OCI-LY7 (cell line): ENCODE data around the gene HIP1. TPM values are rescaled to one million over a fixed set of nuclear protein-coding genes. Genes with fewer than 3 reads are reported as not detected.

Source experiments
- BruUV-seq: library from RNA; stranded (reverse); fragments of 400-500 nt; replicated peaks from 2 replicates; lab custom pipeline; 2021; lab: Mats Ljungman, UMichigan
- CTCF ChIA-PET: fragments of 300-600 bp; sonication (Branson Sonifier 250); formaldehyde crosslinking; loops from one replicate; lab custom pipeline; 2022; ENCODE audit warnings: antibody characterized with exemption; ENCODE audit not compliant: unreplicated experiment; lab: Charles Lee
- POLR2A ChIA-PET: fragments of 300-600 bp; sonication (Branson Sonifier 250); formaldehyde crosslinking; loops from one replicate; lab custom pipeline; 2022; ENCODE audit warnings: antibody characterized with exemption; lab: Charles Lee
- DNase-seq: peaks from one replicate; pipeline ENCODE4 v3.0.0-alpha.2; 2015; ENCODE audit warnings: low spot score
- H2AFZ ChIP-seq: fragments of 200-600 bp; sonication (generic), shearing (Covaris generic); 2 replicates; pipeline ENCODE4 v1.6.1; 2014; ENCODE audit warnings: mild to moderate bottlenecking, antibody characterized with exemption, low read length, moderate library complexity
- H3K27ac ChIP-seq: fragments of 200-600 bp; sonication (generic); 2 replicates; pipeline ENCODE4 v1.5.1; 2014; ENCODE audit warnings: mixed run types, low read depth, mild to moderate bottlenecking, moderate library complexity, low read length, inconsistent platforms; ENCODE audit not compliant: poor library complexity, severe bottlenecking
- H3K36me3 ChIP-seq: fragments of 200-600 bp; sonication (generic); 2 replicates; pipeline ENCODE4 v1.6.1; 2014; ENCODE audit warnings: mild to moderate bottlenecking, antibody characterized with exemption, low read length, moderate library complexity, mixed read lengths; ENCODE audit not compliant: insufficient read depth
- H3K4me1 ChIP-seq: fragments of 200-600 bp; sonication (generic); 2 replicates; pipeline ENCODE4 v1.5.1; 2014; ENCODE audit warnings: mild to moderate bottlenecking, low read length; ENCODE audit not compliant: insufficient read depth, poor library complexity, severe bottlenecking
- H3K4me2 ChIP-seq: fragments of 200-600 bp; sonication (generic); 2 replicates; pipeline ENCODE4 v1.6.1; 2014; ENCODE audit warnings: mild to moderate bottlenecking, low read length
- H3K4me3 ChIP-seq: fragments of 200-600 bp; sonication (generic); 2 replicates; pipeline ENCODE4 v1.5.1; 2014; ENCODE audit warnings: mild to moderate bottlenecking, low read depth, low read length; ENCODE audit not compliant: poor library complexity, severe bottlenecking
- H3K79me2 ChIP-seq: fragments of 200-600 bp; sonication (generic); 2 replicates; pipeline ENCODE4 v1.6.1; 2016; ENCODE audit warnings: low read depth, mild to moderate bottlenecking, low read length, moderate library complexity, mixed read lengths; ENCODE audit not compliant: insufficient read depth
- H3K9me2 ChIP-seq: fragments of 200-600 bp; sonication (generic); 2 replicates; pipeline ENCODE4 v1.6.1; 2016; ENCODE audit warnings: mild to moderate bottlenecking, low read length, mixed read lengths; ENCODE audit not compliant: insufficient read depth
- H3K9me3 ChIP-seq: fragments of 200-600 bp; sonication (generic); 2 replicates; pipeline ENCODE4 v1.6.1; 2014; ENCODE audit warnings: mild to moderate bottlenecking, mixed run types, low read length, mixed read lengths
- H4K20me1 ChIP-seq: fragments of 200-600 bp; sonication (generic); 2 replicates; pipeline ENCODE4 v1.6.1; 2014; ENCODE audit warnings: mild to moderate bottlenecking, antibody characterized with exemption, low read length, moderate library complexity, mixed read lengths; ENCODE audit not compliant: insufficient read depth
- EZH2phosphoT487 ChIP-seq: fragments of 200-600 bp; sonication (generic); IDR thresholded peaks from 2 replicates; pipeline ENCODE4 v1.6.1; 2018; ENCODE audit warnings: low read depth, borderline replicate concordance, mild to moderate bottlenecking, mixed run types, antibody characterized with exemption, low read length, moderate library complexity, mixed read lengths
- intact Hi-C: fragments of 100-400 bp; cut with micrococcal nuclease; formaldehyde crosslinking; loops from one replicate; pipeline ENCODE4 v1.10.0; 2022; ENCODE audit not compliant: unreplicated experiment
- total RNA-seq, 2 experiments: library from RNA; depleted of rRNA in 1 of 2; stranded (reverse); fragments of >200 nt in 1 of 2; shearing (Covaris generic) in 1 of 2; gene quantifications; 2 replicates each; pipeline ENCODE4 v1.2.3, GENCODE V29; 2014 to 2022
- TF ChIP-seq, protein P1 (sequence below): fragments of 200-600 bp; sonication (generic); conservative IDR thresholded peaks from 2 replicates; pipeline ENCODE4 v1.5.1; 2014; ENCODE audit warnings: mild to moderate bottlenecking, antibody characterized with exemption, low read length, moderate library complexity, mixed read lengths

HIP1 gene
- total RNA-seq, 2 experiments from 2014 or later = 15.0 to 27.8 TPM

DNA sequence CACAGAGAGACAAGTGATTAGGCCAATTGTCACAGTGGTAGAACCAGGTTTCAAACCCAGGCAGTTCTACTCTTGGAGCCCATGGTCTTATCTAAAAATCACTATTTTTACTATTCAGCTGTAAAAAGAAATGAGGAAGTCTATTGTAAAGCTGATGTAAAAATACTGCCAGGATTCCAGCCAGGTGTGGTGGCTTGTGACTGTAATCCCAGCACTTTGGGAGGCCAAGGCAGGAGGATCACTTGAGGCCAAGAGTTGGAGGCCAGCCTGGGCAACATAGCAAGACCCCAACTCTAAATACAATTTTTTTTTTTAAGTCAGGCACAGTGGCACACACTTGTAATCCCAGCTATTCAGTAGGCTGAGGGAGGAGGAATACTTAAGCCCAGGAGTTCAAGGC, 40.4 kb downstream of the HIP1 start:
- TF ChIP-seq, protein P1, sequence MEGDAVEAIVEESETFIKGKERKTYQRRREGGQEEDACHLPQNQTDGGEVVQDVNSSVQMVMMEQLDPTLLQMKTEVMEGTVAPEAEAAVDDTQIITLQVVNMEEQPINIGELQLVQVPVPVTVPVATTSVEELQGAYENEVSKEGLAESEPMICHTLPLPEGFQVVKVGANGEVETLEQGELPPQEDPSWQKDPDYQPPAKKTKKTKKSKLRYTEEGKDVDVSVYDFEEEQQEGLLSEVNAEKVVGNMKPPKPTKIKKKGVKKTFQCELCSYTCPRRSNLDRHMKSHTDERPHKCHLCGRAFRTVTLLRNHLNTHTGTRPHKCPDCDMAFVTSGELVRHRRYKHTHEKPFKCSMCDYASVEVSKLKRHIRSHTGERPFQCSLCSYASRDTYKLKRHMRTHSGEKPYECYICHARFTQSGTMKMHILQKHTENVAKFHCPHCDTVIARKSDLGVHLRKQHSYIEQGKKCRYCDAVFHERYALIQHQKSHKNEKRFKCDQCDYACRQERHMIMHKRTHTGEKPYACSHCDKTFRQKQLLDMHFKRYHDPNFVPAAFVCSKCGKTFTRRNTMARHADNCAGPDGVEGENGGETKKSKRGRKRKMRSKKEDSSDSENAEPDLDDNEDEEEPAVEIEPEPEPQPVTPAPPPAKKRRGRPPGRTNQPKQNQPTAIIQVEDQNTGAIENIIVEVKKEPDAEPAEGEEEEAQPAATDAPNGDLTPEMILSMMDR = no peak
- intact Hi-C loops = no loop called here
- H3K4me2 ChIP-seq = peak overlapping the region; percentile 50
- BruUV-seq = no TSS peak
- H3K9me2 ChIP-seq = no peaks in the 10 kb centered on the region
- no peaks in the 10 kb centered on the region for H4K20me1 ChIP-seq
- H3K36me3 ChIP-seq = peaks cover 13% of the 10 kb centered on the region; the same call in 1 of the 2 replicates
- peak; percentile 63 for DNase-seq
- ChIA-PET POLR2A (interaction anchor here (0.7 kb wide), 1 partner anchor 12 kb away, joined by 3 read pairs; no protein-coding TSS in a partner anchor), CTCF (interaction anchor here (0.7 kb wide), 1 partner anchor 64 kb away, joined by 3 read pairs; no protein-coding TSS in a partner anchor)
- no peaks in the 10 kb centered on the region; the same call in 1 of the 2 replicates for H3K79me2 ChIP-seq
- peaks cover 78% of the 10 kb centered on the region for H3K4me1 ChIP-seq
- H3K9me3 ChIP-seq = no peaks in the 10 kb centered on the region
- H2AFZ ChIP-seq = no peak overlapping the region
- peak overlapping the region; percentile 1 for H3K4me3 ChIP-seq
- peak overlapping the region; percentile 84 for H3K27ac ChIP-seq

DNA sequence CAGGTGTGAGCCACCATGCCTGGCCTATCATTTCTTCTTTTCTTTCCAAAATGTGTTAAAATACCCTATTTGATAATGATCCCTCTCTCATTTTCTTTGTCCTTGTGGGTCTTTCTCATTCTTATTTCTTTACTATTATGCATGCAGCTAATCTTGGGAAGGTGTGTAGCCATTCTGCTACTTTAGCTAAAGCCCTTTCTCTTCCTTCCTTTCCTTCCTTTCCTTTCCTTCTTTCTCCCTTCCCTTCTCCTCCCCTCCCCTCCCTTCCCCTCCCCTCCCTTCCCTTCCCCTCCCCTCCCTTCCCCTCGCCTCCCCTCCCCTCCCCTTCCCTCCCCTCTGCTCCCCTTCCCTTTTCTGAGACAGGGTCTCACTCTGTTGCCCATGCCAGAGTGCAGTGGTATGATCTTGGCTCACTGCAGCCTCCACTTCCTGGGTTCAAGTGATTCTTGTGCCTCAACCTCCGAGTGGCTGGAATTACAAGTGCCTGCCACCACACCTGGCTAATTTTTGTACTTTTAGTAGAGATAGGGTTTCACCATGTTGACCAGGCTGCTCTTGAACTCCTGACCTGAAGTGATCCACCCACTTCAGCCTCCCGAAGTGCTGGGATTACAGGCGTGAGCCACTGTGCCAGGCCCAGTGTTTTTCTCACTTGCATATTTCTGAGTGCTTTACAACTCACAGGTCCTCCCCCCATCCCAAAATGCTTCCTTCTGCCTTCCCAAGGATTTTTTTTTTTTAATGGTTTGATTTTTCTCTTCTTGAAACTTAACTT, 42.3 kb downstream of the HIP1 start:
- TF ChIP-seq, protein P1 = no peak
- no peak for TF ChIP-seq EZH2phosphoT487
- Histone ChIP-seq H3K27ac (peak overlapping the region; percentile 92), H3K4me2 (peak overlapping the region; percentile 19), H3K4me1 (peaks cover 90% of the 10 kb centered on the region), H3K4me3 (no peak overlapping the region), H3K36me3 (peaks cover 13% of the 10 kb centered on the region; the same call in 1 of the 2 replicates), H3K9me2 (no peaks in the 10 kb centered on the region), H3K9me3 (no peaks in the 10 kb centered on the region), H3K79me2 (no peaks in the 10 kb centered on the region; the same call in 1 of the 2 replicates), H4K20me1 (no peaks in the 10 kb centered on the region), H2AFZ (no peak overlapping the region)
- intact Hi-C loops = no loop called here
- no TSS peak for BruUV-seq
- DNase-seq = no peak
- ChIA-PET CTCF (no interaction called here), POLR2A (interaction anchor here (0.5 to 1.4 kb wide), 4 partner anchors 15 to 420 kb away, joined by 3 to 4 read pairs (median 4); no protein-coding TSS in a partner anchor)
